HG03135 (cell line): ENCODE results near the gene MRAP2.

Experiments
- ATAC-seq: cut with Tn5 transposase; IDR thresholded peaks from one replicate; pipeline ENCODE4 v1.9.1; 2021; ENCODE audit warnings: mild to moderate bottlenecking, moderate library complexity; ENCODE audit not compliant: unreplicated experiment

Gene MRAP2

DNA sequence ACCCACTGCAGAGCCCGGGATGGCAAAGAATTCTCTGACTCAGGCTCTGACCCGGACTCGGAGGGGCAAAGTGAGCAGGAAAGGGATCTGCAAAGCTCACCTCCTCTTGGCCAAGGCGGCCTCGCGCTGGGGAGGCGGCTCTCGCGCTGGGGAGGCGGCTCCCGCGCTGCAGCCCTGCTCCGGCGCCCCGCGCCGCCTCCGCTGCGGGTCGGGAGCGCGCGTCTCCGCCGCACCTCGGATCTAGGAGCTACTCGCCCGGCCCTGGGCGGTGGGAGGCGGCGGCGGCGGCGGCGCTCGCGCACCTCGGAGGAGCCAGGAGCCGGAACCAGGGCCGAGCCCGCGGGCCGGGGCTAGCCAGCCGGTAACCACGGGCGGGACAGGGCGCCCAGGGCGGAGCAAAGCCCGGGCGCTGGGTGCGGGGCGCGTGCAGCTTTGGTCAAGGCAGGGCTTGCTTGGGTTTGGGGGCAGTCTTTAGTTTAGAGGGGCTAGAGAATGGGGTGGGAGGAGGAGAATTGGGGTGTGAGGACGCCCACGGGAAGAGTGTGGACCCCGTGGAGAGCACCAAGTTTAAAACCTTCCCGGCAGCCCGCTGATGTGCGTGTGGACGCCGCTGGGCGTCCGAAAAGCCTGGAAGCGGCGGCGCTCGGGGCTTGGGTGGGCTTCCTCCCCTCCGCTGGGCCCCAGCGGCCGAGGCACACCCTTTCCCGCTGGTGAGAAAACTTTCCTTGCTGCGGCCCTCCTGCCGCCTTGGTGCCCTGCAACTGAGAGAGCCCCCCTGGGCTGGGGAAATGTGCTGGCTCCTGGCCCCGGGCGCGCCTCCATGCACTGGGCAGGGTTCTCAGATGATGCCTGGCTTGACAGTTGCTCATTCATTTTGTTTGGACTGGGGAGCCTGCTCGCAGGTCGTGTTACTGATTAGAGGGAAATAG is at the start of gene MRAP2:
Gene MRAP2 (plus strand): TSS at position 250 of the 929 bp plus-strand sequence. CDS start 21,547 bp downstream, outside the sequence.
- ATAC-seq: no peak

DNA sequence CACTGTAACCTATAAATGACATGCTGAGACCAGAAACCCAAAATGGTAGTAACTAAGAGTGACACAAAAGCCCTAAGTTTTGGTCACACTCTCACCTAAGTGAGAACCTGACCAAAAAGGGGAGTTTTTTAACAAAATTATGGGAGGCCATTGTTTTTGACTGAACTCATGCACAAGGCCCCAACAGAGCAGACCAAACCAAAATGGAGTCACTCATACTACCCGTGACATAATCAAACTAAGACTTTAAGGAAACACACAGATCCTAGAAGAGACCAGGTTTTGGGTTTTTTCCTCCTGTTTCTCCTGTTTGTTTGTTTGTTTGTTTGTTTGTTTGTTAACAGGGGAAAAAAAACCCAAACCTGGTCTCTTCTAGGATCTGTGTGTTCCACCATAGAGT is 49.2 kb upstream of the MRAP2 start:
- no peak for ATAC-seq

DNA sequence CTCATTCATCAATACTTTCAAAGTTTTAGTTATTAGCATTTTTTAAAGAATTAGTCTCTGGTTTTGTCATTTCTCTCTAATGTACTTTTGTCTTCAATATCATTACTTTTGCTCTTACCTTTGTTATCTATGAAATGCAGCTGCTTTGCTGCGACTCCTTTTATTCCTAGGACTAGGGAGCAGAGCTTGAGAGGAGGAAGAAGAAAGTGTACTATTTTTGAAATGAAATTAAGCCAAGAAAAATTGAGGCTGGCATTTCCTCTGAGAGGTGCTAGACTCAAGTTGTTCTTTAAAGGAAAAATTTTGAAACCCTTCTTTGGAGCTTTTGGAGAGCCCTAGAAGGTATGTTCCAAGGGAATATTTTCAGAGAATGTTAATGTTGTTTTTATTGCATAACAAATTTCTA is 48.3 kb upstream of the MRAP2 start:
- ATAC-seq: no peak

DNA sequence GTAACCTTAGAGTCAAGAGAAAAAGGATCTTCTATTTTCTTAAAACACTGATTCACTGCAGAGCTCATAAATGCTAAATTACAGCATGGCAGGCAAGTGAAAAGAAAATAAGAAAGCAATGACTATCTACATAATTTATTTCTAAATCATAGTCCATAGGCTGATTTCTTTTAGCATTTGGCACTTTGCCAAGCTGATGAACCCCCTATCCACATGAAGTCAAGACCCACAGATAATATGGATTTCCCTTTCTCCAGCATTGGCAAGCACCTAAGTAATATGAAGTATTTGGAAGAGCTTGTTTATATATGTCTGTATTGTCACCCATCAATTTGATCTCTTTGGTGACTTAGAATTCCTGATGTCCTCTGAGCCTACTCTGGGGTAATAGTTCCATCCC is 47.9 kb upstream of the MRAP2 start:
- ATAC-seq: no peak

DNA sequence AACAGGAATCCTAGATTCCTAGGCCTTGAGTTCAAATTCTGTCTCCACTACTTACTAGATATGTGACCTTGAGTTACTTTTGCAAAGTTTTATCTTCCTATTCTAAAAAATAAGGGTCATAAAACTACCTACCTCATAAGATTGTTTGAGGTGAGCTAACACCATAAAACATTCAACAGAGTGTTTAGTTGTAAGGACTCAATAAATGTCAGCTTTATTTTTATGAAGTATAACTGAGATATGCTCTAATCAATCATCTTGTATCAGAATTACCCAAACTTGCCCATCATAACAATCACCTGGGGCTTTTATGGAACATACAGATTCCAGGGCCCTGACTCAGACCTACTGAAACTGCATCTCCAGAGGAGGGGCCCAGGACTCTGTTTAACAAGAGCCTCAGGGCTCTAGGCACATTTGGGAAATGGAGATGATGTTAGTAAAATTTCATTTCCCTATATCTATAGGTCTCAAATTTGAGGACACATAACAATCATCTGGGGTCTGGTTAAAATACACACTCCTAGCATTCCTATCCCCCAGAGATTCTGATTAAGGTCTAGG is 35.5 kb upstream of the MRAP2 start:
- ATAC-seq: no peak

DNA sequence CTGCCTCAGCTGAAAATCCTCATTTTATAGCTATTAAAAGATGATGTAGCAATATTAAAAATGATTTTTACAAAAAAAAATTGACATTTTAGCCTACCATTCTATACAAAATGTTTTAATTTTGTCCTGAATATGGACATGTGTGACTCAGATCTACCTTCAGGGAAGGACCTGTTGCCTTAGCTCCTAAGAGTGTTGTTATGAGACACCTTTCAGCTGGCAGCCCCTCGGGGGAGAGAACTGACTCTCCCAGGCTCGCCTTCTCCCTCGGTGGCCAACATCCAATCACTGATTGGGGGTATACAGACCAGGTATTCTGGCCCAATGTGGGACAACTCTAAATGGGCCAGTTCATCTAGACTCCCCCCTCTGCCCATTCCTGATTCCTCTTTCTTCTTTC is 32.5 kb upstream of the MRAP2 start:
- ATAC-seq: no peak

GRCh38 chr6:84002226-84002625 is 31.3 kb upstream of the MRAP2 start:
- ATAC-seq: no peak

DNA sequence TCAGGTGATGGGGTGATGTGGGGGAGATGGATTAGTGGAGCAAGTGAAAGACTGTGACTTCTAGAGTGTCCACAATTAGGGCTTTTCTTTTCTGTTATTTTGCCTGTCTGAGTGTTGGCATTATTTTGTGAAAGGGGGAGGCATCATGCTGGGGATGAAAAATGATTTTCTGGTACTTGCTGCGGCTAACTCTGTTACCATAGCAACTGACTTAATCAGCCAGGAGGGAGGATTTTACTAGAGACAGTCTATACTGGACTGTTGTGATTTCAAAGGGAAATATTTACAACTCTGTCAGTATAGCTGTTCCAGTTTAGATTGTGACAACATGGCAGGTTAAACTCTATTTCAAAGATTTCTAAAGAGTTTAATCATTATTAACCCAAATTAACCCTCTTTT is 30.4 kb upstream of the MRAP2 start:
- no peak for ATAC-seq

DNA sequence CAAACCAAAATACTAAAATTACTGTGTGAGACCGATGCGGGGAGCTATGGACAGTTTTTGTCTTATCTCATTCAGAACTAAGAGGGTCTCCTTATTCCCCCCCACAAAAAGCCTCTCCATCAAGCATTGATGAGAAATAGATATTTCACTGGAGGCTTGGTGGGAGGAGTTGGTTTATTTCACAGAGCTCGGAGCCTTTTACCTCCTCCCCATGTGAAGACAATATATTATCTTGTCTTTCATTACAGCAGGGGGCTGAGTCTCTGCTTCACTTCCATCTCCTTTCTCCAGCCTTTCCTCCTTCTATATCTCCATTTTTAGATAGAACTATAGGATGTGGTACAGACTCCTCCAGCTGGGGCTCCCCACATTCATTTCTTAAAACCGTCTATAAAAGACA is 29.9 kb upstream of the MRAP2 start:
- no peak for ATAC-seq

GRCh38 chr6:84007871-84008270 is 25.7 kb upstream of the MRAP2 start:
- ATAC-seq: no peak

DNA sequence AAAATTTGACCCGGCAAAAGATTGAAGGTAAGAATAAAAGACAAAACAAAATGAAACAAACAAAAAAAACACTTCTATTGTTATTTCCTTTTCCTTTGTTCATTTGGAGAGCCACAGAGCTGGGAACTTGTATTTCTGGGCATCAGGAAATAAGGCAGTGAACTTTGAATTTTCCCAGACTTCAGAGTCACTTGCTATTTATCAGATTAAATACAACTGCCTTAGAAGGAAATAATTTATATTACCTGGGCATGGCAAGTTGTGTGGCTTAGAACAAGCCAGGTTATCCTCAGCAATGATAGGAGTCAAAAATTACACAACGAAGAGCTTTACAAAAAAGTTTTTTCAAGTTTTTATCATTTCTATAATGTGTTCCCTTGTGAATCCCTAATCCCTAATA is 20.2 kb upstream of the MRAP2 start:
- ATAC-seq: no peak

DNA sequence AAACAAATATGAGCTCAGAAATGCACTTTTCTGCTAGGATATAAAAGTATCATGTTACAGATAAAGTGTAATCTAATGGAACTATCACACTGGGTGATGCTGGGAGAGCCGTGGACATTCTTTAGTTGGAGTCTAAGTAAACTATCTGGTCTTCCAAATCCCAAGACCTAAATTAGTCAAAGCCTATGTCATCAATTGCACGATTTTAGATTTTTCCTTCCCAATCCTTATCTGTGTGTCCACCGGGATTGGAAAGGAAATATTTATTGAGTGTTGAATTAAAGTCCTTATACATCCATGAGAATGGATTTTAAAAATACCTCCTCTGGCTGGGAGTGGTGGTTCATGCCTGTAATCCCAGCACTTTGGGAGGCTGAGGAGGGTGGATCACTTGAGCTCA is 19.6 kb upstream of the MRAP2 start:
- no peak for ATAC-seq

GRCh38 chr6:84016029-84016428 is 17.5 kb upstream of the MRAP2 start:
- ATAC-seq: no peak

- no peak for ATAC-seq
Observed at GRCh38 chr6:84017709-84018452, 15.7 kb upstream of the MRAP2 start.

GRCh38 chr6:84018453-84019061 is 15.0 kb upstream of the MRAP2 start:
- ATAC-seq: no peak

- ATAC-seq: no peak
Observed at GRCh38 chr6:84019141-84019841, 14.3 kb upstream of the MRAP2 start.

DNA sequence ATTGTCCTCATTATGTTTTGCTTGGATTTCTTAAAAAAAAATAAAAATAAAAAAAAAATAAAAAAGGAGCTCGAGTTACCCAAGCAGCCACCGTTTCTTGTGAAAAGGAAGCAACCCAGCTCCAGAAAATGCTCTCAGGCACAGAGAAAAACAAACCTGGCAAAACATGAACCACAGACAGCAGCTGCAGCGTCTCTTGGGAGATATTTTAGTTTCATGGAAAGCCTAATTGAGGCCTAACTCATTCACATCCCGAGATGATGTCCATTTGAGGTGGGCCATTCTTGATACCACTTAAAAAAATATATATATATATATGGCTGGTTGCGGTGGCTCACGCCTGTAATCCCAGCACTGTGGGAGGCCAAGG is 13.7 kb upstream of the MRAP2 start:
- ATAC-seq: no peak

DNA sequence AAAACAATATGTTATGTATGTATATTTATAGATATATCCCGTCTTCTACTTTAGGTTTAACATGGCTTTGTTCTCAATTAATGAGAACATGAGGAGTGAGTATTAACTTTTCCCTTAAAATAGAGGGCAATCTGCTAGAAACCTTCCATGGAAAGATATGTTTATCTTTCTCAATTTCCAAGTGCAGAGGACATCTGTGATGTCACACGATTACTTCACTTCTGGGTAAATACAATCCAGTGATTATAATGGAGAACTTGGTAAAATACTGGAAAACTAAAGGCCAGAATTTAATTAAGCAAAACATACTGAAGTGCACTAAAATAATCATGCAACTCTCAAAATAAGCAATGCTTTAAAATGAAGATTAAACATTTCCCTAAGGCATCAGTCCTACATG is 11.9 kb upstream of the MRAP2 start:
- ATAC-seq: no peak

- ATAC-seq: no peak
Observed at GRCh38 chr6:84026721-84027164, 6.8 kb upstream of the MRAP2 start.

DNA sequence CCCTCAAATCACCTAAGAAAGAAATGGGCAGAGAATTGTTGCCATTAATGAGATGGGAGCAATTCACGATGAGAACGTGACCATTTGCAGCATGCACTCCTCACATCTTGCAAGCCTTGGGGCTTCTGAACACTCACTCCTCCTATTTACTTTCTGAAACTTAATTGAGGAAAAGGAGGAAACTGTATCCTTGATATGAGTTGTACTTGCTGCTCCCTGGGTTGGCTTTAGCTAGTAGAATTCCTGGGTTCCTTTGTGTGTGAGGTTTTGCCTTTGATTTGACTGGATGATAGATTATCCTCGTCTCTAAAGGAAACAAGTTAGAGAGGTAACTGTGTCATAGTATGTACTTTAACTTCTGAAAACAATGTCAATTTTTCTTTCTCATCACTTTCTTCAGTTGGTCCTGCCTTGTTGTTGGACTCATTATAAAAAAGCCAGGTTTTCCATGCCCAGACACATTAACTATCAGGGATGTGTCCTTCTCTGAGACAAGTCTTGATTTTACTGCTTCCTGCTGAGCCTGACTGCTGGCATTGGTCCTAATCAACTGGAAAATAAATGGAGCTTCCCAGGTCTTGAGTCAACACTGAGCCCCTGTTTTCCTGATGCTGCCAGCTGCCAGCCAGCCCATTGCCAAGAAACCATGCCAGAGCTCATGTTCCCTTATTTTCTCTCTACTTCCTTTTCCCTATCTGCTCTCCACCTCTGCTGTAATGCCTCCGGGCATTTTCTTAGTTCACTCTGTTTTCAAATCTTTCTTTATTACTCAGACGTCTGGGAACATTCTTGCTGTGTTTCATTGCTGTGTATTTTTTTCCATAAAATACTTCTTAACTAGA is 6.0 kb upstream of the MRAP2 start:
- no peak for ATAC-seq
